ENCODE data around the gene CEACAM19. TPM values are rescaled to one million over a fixed set of nuclear protein-coding genes. Genes with fewer than 3 reads are reported as not detected.
"Not testable (repeated sequence)": the region's sequence is repeated elsewhere in the genome, so short reads cannot be mapped to it uniquely, and the experiment has no call there.

Gene CEACAM19
- total RNA-seq, 1 donor from 2014 or later: 0.68 TPM

GRCh38 chr19:44645407-44646048 is 25.8 kb upstream of the CEACAM19 start:
- intact Hi-C loops (cut with micrococcal nuclease): no loop called here

GRCh38 chr19:44646049-44646416 is 25.2 kb upstream of the CEACAM19 start:
- intact Hi-C loops (cut with micrococcal nuclease): no loop called here

- intact Hi-C loops (cut with micrococcal nuclease): no loop called here
These were observed 24.1 kb upstream of the CEACAM19 start for GRCh38 chr19:44647144-44647543.

DNA sequence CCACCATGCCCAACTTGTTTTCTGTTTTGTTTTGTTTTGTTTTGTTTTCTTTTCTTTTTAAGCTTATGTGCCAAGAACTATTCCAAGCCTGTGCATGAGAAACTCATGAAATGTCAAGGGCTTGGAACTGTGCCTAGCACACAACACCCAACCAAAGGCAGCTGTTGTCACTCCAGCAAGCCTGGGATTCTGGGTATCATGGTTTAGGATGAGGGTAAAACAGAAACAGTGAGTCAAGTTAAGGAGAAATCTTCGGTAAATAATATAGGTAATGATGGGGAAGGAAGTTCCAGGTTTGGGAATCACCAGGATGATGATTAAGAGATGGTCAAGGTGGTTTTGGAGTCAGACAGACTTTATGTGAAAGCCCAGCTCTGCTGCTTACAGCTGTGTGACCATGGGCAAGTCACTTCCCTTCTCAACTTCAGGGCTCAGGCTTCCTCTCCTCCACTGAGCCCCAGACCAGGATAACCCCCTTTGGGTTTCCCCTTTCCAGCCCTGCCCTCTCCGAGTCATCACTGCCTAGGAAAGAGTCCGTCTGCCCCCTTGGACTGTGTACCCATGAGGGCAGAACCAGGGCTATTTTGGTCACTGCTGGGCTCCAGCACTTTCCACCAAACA is 22.5 kb upstream of the CEACAM19 start:
- intact Hi-C loops (cut with micrococcal nuclease): no loop called here

- intact Hi-C loops (cut with micrococcal nuclease): no loop called here
These were observed 21.6 kb upstream of the CEACAM19 start for GRCh38 chr19:44649578-44650145.

GRCh38 chr19:44653343-44653742 is 17.9 kb upstream of the CEACAM19 start:
- intact Hi-C loops (cut with micrococcal nuclease): no loop called here

DNA sequence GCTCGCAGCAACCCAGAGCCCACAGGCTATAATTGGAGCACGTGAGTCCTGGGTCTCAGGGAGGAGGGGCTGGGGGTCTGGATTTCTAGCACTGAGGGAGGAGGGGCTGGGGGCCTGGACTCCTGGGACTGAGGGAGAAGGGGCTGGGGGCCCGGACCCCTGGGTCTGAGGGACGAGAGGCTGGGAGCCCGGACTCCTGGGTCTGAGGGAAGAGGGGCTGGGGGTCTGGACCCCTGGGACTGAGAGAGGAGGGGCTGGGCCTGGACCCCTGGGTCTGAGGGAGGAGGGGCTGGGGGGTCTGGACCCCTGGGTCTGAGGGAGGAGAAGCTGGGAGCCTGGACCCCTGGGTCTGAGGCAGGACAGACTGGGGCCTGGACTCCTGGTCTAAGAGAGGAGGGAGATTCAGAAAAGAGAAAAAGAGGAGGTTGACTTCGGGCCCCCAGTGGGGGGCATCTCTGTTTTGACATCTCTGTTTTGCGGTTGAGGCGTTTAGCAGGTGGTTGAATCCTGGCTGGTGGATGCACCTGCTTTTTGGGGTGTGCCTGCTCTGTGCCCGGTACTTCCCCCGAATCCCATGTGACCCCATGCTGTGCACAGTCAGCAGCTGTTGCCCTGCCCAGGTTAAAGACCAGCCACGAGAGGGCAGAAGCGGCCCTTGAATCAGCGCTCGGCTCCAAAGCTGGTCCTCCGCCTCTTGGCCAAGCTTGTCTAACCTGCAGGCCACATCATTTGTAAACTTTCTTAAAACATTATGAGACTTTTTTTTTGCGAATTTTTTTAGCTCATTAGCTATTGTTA is 17.1 kb upstream of the CEACAM19 start:
- intact Hi-C loops (cut with micrococcal nuclease): loop anchor here (1.0 kb wide), 1 partner anchor 116 kb away; no protein-coding TSS in a partner anchor

DNA sequence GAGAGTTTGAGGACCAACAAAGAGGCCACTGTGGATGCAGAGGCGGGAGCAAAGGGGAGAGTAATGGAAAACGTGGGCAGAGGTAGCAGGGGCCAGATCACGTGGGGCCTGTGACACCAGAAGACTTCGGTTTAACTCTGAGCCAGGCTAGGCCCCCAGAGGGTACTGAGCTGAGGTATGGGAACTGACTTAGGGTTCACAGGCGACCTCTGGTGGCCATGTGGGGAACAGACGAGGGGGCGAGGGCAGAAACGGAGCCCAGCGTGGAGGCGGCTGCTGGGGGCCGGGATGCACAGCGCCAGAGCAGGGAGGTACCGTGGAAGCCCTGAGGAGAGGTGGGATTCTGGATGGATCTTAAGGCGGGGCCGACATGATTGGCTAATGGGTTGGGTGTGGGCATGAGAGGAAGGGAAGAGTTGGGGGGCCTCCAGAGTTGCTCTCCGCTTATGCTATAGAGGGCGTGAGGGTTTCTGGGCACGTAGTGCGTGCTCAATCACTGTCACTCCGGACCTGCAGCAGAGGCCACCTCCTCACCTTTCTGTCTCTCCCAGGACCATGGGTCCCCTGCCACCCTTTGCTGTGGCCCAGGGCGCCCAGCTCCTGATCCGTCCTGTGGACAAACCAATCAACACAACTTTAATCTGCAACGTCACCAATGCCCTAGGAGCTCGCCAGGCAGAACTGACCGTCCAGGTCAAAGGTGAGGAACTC is 13.9 kb upstream of the CEACAM19 start:
- intact Hi-C loops (cut with micrococcal nuclease): loop anchor here (1.0 kb wide), 1 partner anchor 86 kb away; no protein-coding TSS in a partner anchor

- intact Hi-C loops (cut with micrococcal nuclease): no loop called here
These were observed 13.1 kb upstream of the CEACAM19 start for GRCh38 chr19:44658069-44658733.

DNA sequence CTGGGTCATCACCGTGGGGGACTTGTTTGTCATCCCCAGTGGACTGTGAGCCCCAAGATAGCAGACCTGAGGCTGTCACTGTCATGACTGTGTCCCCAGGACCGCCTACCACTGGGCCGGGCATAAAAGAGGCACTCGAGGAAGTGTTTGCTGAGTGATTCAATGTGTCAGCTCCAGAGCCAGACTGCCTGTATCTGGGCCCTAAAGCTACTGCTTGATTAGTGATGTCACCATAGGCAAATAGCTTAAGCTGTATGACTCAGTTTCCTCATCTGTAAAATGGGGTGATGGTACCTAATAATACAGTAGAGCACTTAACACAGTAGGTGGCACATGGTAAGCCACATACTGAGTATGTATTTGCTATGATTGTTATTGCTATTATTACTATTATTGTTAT is 11.2 kb upstream of the CEACAM19 start:
- intact Hi-C loops (cut with micrococcal nuclease): no loop called here

- intact Hi-C loops (cut with micrococcal nuclease): no loop called here
These were observed 10.1 kb upstream of the CEACAM19 start for GRCh38 chr19:44661205-44661604.

DNA sequence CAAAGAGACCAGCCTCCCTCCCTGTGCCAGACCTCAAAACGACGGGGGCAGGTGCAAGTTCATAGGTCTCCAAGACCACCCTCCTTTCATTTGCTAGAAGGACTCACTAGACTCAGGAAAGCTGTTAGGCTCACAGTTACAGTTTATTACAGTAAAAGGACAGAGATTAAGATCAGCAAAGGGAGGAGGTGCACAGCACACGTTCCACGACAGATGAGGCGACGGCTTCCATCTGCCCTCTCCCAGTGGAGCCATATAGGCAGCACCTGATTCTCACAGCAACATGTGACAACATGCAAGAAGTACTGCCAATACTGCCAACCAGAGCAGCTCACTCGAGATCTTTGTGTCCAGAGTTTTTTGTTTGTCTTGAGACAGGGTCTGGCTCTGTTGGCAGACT is 9.4 kb upstream of the CEACAM19 start:
- intact Hi-C loops (cut with micrococcal nuclease): no loop called here

GRCh38 chr19:44662691-44663385 is 8.4 kb upstream of the CEACAM19 start:
- intact Hi-C loops (cut with micrococcal nuclease): no loop called here

GRCh38 chr19:44663996-44664395 is 7.3 kb upstream of the CEACAM19 start:
- intact Hi-C loops (cut with micrococcal nuclease): no loop called here

- intact Hi-C loops (cut with micrococcal nuclease): no loop called here
These were observed 6.3 kb upstream of the CEACAM19 start for GRCh38 chr19:44664976-44665375.

DNA sequence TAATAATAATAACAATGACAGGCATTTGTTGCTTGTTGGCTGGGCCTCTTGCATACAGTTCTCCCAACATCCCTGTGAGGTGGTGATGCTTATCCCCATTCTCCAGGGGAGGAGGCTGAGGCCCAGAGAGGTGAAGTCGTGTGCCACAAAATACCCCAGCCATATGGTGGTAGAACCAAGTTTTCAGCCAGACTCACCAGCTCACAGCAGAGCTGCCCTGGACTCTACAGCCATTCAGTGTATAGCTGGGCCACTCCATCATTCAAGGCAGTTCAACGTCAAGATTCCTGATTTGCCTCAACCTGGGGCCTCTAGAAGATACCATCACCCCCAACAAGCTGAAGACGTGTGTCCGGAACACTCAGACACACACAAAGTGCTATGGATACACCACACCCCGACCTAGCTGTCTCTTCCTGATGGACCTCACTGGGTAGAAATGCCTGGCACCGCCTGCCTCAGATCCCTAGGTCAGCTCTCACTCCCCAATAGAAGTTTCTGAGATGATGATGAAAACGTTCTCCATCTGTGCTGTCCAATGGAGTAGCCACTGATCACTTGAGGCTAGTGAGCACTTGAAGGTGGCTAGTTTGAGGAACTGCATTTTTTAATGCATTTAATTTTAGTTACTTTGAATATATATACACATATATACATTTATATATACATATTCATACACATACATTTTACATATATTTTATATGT is 4.3 kb upstream of the CEACAM19 start:
- intact Hi-C loops (cut with micrococcal nuclease): no loop called here

DNA sequence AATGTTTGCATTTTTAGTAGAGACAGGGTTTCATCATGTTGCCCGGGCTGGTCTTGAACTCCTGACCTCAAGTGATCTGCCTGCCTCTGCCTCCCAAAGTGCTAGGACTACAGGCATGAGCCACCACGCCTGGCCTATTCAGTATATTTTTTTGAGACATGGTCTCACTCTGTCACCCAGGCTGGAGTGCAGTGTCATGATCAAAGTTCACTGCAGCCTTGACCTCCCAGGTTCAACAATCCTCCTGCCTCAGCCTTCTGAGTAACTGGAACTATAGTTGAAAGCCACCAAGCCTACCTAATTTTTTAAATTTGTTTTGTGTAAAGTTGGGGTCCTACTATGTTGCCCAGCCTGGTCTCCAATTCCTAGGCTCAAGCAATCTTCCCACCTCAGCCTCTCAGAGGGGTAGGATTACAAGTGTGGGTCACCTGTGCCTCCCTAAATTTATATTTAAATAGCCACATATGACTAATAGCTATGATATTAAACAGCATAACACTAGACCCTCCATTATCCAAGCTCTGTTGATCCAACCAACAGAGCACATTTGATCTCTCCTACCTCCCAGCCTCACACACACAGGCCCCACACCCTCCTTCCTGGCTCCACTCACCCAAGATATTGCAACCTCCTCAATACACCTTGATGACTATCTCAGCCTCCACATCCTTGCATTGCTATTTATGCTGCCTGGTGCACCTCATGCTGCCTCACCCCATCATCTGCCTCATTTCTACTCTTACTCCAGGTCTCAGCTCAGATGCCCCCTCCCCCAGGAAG is 2.1 kb upstream of the CEACAM19 start:
- intact Hi-C loops (cut with micrococcal nuclease): no loop called here

DNA sequence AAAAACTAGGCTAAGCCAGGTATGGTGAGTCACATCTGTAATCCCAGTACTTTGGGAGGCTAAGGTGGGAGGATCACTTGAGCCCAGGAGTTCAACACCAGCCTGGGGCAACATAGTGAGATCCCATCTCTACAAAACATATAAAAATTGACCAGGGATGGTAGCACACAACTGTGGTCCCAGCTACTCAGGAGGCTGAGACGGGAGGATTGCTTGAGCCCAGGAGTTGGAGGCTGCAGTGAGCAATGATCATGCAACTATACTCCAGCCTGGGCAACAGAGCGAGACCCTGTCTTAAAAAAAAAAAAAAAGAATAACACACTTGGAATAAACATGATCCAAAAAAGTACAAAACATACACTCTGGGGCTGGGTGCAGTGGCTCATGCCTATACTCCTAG is 1.3 kb upstream of the CEACAM19 start:
- intact Hi-C loops (cut with micrococcal nuclease): not testable (repeated sequence)

- intact Hi-C loops (cut with micrococcal nuclease): no loop called here
These were observed 944 bp downstream of the CEACAM19 start for GRCh38 chr19:44672226-44672625.

All from T-helper 2 cell treated with Interferon-gamma antibody and Interleukin-4, amounts not matched to agents 100 ng/mL and 5 ng/mL, for 36 hours (primary cell).